HepG2 (cell line): ENCODE measurements around the gene NANOGP8. TPM values are rescaled to one million over a fixed set of nuclear protein-coding genes. Genes with fewer than 3 reads are reported as not detected.
"Not testable (repeated sequence)": the region's sequence is repeated elsewhere in the genome, so short reads cannot be mapped to it uniquely, and the experiment has no call there.

Source experiments
- ARID5B ChIP-seq: IDR thresholded peaks from 2 replicates; pipeline ENCODE4 v1.4.0; 2020; ENCODE audit warnings: mild to moderate bottlenecking, missing genetic modification reagents
- GATAD2A ChIP-seq: IDR thresholded peaks from 2 replicates; pipeline ENCODE4 v1.6.1; 2016
- NR2F6 ChIP-seq, 2 experiments: IDR thresholded peaks; 2 replicates each; pipeline ENCODE4 v1.6.1; 2016; ENCODE audit warnings: antibody characterized with exemption in 1 of 2, mild to moderate bottlenecking in 1 of 2
- RARA ChIP-seq: IDR thresholded peaks from 2 replicates; pipeline ENCODE4 v1.6.1; 2016; ENCODE audit warnings: missing genetic modification reagents, missing compliant biosample characterization
- SOX13 ChIP-seq, 3 experiments: fragments of 450-650 bp in 1 of 3; sonication (generic) in 1 of 3; formaldehyde crosslinking in 1 of 3; IDR thresholded peaks in 2 of 3; conservative IDR thresholded peaks in 1 of 3; 2 replicates each; pipeline versions ENCODE4 v1.5.0 to v1.6.1; 2016 to 2020; ENCODE audit warnings: antibody characterized with exemption in 1 of 3, mild to moderate bottlenecking in 1 of 3, missing compliant biosample characterization in 1 of 3, missing genetic modification reagents in 1 of 3, moderate library complexity in 1 of 3
- SOX6 ChIP-seq, 2 experiments: fragments of 450-650 bp in 1 of 2; sonication (generic) in 1 of 2; formaldehyde crosslinking in 1 of 2; IDR thresholded peaks; 2 replicates each; pipeline versions ENCODE4 v1.4.0 to v1.6.1; 2017 to 2020; ENCODE audit warnings: antibody characterized with exemption in 1 of 2, mild to moderate bottlenecking in 1 of 2, missing genetic modification reagents in 1 of 2
- ZNF362 ChIP-seq: sonication (generic); formaldehyde crosslinking; IDR thresholded peaks from 2 replicates; pipeline ENCODE4 v1.4.0; 2020; ENCODE audit warnings: missing genetic modification reagents, mild to moderate bottlenecking, borderline replicate concordance
- ZNF652 ChIP-seq: IDR thresholded peaks from 2 replicates; pipeline ENCODE4 v1.6.1; 2016; ENCODE audit warnings: low read depth, borderline replicate concordance
- polyA plus RNA-seq, 8 experiments: library from polyadenylated mRNA; depleted of rRNA in 3 of 8; stranded (reverse) in 7 of 8; unstranded in 1 of 8; fragments of >200 nt; fragmentation: Illumina TruSeq in 4 of 8; extraction: Trizol in 4 of 8; gene quantifications; 2 replicates each; pipeline versions ENCODE4 v1.2.1 to v1.2.3, GENCODE V29; 2011 to 2016; ENCODE audit warnings: low read depth in 4 of 8, missing spikeins in 1 of 8, mixed read lengths in 1 of 8; ENCODE audit not compliant: insufficient read depth in 1 of 8
- total RNA-seq, 5 experiments: library from RNA; depleted of rRNA; stranded (reverse); fragments of >200 nt; fragmentation: Illumina TruSeq; extraction: Trizol; gene quantifications; 2 replicates each; pipeline ENCODE4 v1.2.3, GENCODE V29; 2016; ENCODE audit warnings: low read depth in 1 of 5
- TF ChIP-seq, protein P1 (sequence below): sonication (generic); formaldehyde crosslinking; conservative IDR thresholded peaks from 2 replicates; pipeline ENCODE4 v1.4.0; 2020; ENCODE audit warnings: mild to moderate bottlenecking, missing genetic modification reagents, moderate library complexity
- TF ChIP-seq, protein P2 (sequence below): IDR thresholded peaks from 2 replicates; pipeline ENCODE4 v1.6.1; 2016; ENCODE audit warnings: low read depth

The NANOGP8 gene
- total and polyA plus RNA-seq, 2 of the 13 experiments (the other 11 are each of a cell fraction or from before 2014, with no cell fraction given) = 0.27 TPM; not detected in 1

GRCh38 chr15:35082371-35083348, 2.4 kb downstream of the NANOGP8 start (continued):
- TF ChIP-seq, protein P1, sequence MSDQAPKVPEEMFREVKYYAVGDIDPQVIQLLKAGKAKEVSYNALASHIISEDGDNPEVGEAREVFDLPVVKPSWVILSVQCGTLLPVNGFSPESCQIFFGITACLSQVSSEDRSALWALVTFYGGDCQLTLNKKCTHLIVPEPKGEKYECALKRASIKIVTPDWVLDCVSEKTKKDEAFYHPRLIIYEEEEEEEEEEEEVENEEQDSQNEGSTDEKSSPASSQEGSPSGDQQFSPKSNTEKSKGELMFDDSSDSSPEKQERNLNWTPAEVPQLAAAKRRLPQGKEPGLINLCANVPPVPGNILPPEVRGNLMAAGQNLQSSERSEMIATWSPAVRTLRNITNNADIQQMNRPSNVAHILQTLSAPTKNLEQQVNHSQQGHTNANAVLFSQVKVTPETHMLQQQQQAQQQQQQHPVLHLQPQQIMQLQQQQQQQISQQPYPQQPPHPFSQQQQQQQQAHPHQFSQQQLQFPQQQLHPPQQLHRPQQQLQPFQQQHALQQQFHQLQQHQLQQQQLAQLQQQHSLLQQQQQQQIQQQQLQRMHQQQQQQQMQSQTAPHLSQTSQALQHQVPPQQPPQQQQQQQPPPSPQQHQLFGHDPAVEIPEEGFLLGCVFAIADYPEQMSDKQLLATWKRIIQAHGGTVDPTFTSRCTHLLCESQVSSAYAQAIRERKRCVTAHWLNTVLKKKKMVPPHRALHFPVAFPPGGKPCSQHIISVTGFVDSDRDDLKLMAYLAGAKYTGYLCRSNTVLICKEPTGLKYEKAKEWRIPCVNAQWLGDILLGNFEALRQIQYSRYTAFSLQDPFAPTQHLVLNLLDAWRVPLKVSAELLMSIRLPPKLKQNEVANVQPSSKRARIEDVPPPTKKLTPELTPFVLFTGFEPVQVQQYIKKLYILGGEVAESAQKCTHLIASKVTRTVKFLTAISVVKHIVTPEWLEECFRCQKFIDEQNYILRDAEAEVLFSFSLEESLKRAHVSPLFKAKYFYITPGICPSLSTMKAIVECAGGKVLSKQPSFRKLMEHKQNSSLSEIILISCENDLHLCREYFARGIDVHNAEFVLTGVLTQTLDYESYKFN (CRISPR knock-in tag) = 0 out of 2 replicates have a peak, but pooled peaks have one; percentile 23
- TF ChIP-seq SOX13 (IDR thresholded peaks at IDR 0.05); SOX6 (IDR thresholded peaks at IDR 0.05); NR2F6 (CRISPR knock-in tag; IDR thresholded peaks at IDR 0.05): not testable (repeated sequence)
- peak in 1 of 2 experiments; percentile 47; a peak in 1 of 4 replicates for TF ChIP-seq SOX13 (CRISPR knock-in tag; conservative IDR thresholded peaks at IDR 0.05 in 1 of 2, IDR thresholded peaks at IDR 0.05 in 1 of 2)
- peak; percentile 38; the same call in 1 of the 2 replicates for TF ChIP-seq SOX6 (CRISPR knock-in tag; IDR thresholded peaks at IDR 0.05)
- TF ChIP-seq GATAD2A (CRISPR knock-in tag) = peak; percentile 43
- TF ChIP-seq RARA (CRISPR knock-in tag) = 0 out of 2 replicates have a peak, but pooled peaks have one; percentile 20
- TF ChIP-seq, protein P2, sequence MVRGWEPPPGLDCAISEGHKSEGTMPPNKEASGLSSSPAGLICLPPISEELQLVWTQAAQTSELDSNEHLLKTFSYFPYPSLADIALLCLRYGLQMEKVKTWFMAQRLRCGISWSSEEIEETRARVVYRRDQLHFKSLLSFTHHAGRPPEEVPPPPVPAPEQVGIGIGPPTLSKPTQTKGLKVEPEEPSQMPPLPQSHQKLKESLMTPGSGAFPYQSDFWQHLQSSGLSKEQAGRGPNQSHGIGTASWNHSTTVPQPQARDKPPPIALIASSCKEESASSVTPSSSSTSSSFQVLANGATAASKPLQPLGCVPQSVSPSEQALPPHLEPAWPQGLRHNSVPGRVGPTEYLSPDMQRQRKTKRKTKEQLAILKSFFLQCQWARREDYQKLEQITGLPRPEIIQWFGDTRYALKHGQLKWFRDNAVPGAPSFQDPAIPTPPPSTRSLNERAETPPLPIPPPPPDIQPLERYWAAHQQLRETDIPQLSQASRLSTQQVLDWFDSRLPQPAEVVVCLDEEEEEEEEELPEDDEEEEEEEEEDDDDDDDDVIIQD (CRISPR knock-in tag) = peak; percentile 46; the same call in 1 of the 2 replicates
- 0 out of 2 replicates have a peak, but pooled peaks have one; percentile 18 for TF ChIP-seq NR2F6 (IDR thresholded peaks at IDR 0.05)
- TF ChIP-seq ZNF652 (CRISPR knock-in tag) = peak; percentile 84; the same call in 1 of the 2 replicates
- peak; percentile 64; the same call in 1 of the 2 replicates for TF ChIP-seq ZNF362 (CRISPR knock-in tag)
- peak; percentile 70; the same call in 1 of the 2 replicates for TF ChIP-seq ARID5B
